K562 (cell line): ENCODE results near the gene RACK1.

Source experiments
- CTCF ChIP-seq, 3 experiments: IDR thresholded peaks in 2 of 3; conservative IDR thresholded peaks in 1 of 3; 2 replicates each; pipeline ENCODE4 v1.5.1; 2011 to 2012; ENCODE audit warnings: low read length in 3 of 3, mild to moderate bottlenecking in 3 of 3, control low read depth in 2 of 3, improper control_type of control experiment in 1 of 3, inconsistent platforms in 1 of 3, low read depth in 1 of 3, mixed read lengths in 1 of 3, moderate library complexity in 1 of 3; ENCODE audit not compliant: insufficient read depth in 2 of 3
- ETV1 ChIP-seq: fragments of 450-650 bp; conservative IDR thresholded peaks from 2 replicates; pipeline ENCODE4 v1.6.1; 2016; ENCODE audit warnings: missing genetic modification characterization, control low read depth, low read depth, missing compliant biosample characterization
- FOXK2 ChIP-seq, 2 experiments: fragments of 450-650 bp; IDR thresholded peaks in 1 of 2; conservative IDR thresholded peaks in 1 of 2; 2 replicates each; pipeline ENCODE4 v1.6.1; 2016; ENCODE audit warnings: low read depth in 2 of 2, mild to moderate bottlenecking in 1 of 2
- JUNB ChIP-seq: fragments of 450-650 bp; formaldehyde crosslinking; conservative IDR thresholded peaks from 2 replicates; pipeline ENCODE4 v1.4.0; 2020; ENCODE audit warnings: mild to moderate bottlenecking
- NFYB ChIP-seq: IDR thresholded peaks from 2 replicates; pipeline ENCODE4 v1.6.1; 2011; ENCODE audit warnings: mild to moderate bottlenecking, moderate library complexity; ENCODE audit not compliant: insufficient read length; ENCODE audit errors: extremely low read depth
- SRF ChIP-seq, 2 experiments: fragments of 250-450, 450-650 bp in 1 of 2; sonication (Bioruptor Pico) in 1 of 2; sonication (generic) in 1 of 2; formaldehyde crosslinking; IDR thresholded peaks; 2 replicates each; pipeline versions ENCODE4 v1.5.0 to v1.5.1; 2020 to 2022; ENCODE audit warnings: mild to moderate bottlenecking in 1 of 2, missing genetic modification reagents in 1 of 2
- TARDBP ChIP-seq: fragments of 450-650 bp; IDR thresholded peaks from 2 replicates; pipeline ENCODE4 v1.6.1; 2016
- THRA ChIP-seq: fragments of 450-650 bp; IDR thresholded peaks from 2 replicates; pipeline ENCODE4 v1.6.1; 2017; ENCODE audit warnings: mild to moderate bottlenecking, moderate library complexity

GRCh38 chr5:181235323-181235688 lies 8.4 kb downstream of the RACK1 start:
- TF ChIP-seq CTCF (IDR thresholded peaks at IDR 0.05 in 2 of 3, conservative IDR thresholded peaks at IDR 0.05 in 1 of 3; ENCODE audit: insufficient read depth in 2 of 3, low read depth in 1 of 3, low read length in 3 of 3) (no peak), NFYB (no peak), TARDBP (no peak), JUNB (CRISPR knock-in tag) (no peak), SRF (CRISPR knock-in tag; IDR thresholded peaks at IDR 0.05) (no peak), THRA (no peak), FOXK2 (conservative IDR thresholded peaks at IDR 0.05 in 1 of 2, IDR thresholded peaks at IDR 0.05 in 1 of 2; ENCODE audit: low read depth in 2 of 2) (no peak), ETV1 (tag) (no peak)
